DOHH2 (cell line): ENCODE results near the gene SV2C.

ENCODE experiments used
- EZH2phosphoT487 ChIP-seq: fragments of 200-600 bp; sonication (generic); IDR thresholded peaks from 2 replicates; pipeline ENCODE4 v1.6.1; 2017; ENCODE audit warnings: borderline replicate concordance, mild to moderate bottlenecking, antibody characterized with exemption, low read length, moderate library complexity, mixed read lengths
- TF ChIP-seq, protein P1 (sequence below): fragments of 200-600 bp; sonication (generic); IDR thresholded peaks from one replicate; pipeline ENCODE4 v1.5.1; 2014; ENCODE audit warnings: antibody characterized with exemption, mild to moderate bottlenecking, low read depth, low read length; ENCODE audit not compliant: poor library complexity, severe bottlenecking

DNA sequence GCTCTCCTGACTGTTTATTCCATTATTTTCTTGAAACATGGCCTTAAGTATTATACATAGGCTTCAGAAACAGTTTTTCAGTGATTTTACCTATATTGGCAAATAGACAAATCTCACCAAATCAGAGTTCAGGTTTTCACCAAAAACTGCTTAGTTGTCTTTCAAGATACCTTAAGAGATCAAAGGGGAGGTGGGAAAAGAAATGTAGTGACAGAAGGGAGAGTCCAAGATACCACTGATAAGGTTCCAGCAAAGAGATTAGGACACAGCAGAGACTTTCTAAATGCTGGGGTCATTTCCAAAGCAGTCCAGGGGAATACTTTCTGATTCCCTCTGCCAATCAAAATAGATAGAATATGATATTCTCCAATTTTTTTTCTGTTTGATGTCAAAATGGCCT, 246.2 kb downstream of the SV2C start:
- TF ChIP-seq, protein P1, sequence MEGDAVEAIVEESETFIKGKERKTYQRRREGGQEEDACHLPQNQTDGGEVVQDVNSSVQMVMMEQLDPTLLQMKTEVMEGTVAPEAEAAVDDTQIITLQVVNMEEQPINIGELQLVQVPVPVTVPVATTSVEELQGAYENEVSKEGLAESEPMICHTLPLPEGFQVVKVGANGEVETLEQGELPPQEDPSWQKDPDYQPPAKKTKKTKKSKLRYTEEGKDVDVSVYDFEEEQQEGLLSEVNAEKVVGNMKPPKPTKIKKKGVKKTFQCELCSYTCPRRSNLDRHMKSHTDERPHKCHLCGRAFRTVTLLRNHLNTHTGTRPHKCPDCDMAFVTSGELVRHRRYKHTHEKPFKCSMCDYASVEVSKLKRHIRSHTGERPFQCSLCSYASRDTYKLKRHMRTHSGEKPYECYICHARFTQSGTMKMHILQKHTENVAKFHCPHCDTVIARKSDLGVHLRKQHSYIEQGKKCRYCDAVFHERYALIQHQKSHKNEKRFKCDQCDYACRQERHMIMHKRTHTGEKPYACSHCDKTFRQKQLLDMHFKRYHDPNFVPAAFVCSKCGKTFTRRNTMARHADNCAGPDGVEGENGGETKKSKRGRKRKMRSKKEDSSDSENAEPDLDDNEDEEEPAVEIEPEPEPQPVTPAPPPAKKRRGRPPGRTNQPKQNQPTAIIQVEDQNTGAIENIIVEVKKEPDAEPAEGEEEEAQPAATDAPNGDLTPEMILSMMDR: no peak
- no peak for TF ChIP-seq EZH2phosphoT487
